GM21423 (cell line): ENCODE data around the gene RASAL2.
"Not testable (repeated sequence)": the region's sequence is repeated elsewhere in the genome, so short reads cannot be mapped to it uniquely, and the experiment has no call there.

Experiments
- ATAC-seq: cut with Tn5 transposase; IDR thresholded peaks from one replicate; pipeline ENCODE4 v1.9.1; 2021; ENCODE audit warnings: mild to moderate bottlenecking, moderate library complexity; ENCODE audit not compliant: unreplicated experiment

The RASAL2 gene

DNA sequence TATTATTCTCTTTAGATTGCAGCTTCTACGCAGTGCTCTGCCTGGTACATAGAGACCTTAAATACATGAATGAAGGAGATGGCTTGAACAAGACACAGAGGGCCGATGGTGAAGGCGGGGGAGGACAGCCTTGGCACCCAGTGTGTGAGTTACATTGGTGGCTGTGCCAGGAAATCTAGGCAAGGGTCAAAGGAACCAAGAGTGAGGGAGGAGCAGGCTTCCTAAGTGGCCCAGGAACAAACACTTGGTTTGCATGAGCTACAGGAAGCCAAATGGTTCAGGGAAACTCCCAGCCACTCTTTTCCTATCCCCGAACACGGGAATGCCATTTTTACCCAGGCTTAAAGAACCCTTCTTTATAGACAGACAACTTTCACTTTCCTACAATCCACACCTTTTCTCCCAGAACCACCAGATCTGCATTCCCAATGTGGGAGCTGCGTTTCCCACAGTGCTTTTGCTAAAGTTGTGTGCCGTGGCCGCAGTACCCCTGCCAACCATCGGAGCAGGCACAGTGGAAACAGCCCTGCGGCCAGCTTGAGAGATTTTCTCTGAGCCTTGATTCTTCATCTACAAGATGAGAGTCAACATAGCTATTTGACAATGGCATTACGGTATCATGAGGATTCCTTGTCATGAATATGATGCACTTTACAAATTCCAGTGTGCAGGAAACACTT is 406.3 kb downstream of the RASAL2 start:
- no peak for ATAC-seq

DNA sequence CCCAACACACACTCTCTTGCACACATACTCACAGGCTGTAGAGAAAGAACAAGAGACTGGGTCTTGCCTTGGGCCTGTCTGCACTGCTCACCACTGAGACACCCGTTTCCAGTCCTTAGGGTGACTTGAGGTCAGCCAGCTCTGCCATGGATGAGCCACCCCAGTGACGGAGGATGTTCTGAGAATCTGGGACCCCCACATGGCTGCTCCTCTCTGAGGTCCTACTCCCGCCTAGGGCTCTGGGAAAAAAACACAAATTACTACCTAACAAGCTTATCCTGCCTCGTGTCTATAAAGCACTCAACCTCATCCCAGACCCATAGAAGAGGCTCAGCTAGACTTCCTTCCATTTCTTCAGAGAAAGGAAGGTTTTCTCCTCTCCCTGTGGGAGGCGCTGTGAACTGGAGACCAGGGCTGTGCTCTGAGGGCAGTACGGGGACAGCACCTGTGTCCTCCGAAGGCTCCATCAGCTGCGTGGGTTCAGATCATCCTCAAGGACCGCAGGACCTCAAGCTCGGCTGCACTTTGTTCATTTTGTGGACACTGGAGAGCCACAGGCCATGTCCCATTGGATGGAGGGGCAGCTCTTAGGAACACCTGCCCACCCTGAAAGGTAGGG is 407.1 kb downstream of the RASAL2 start:
- ATAC-seq = no peak

DNA sequence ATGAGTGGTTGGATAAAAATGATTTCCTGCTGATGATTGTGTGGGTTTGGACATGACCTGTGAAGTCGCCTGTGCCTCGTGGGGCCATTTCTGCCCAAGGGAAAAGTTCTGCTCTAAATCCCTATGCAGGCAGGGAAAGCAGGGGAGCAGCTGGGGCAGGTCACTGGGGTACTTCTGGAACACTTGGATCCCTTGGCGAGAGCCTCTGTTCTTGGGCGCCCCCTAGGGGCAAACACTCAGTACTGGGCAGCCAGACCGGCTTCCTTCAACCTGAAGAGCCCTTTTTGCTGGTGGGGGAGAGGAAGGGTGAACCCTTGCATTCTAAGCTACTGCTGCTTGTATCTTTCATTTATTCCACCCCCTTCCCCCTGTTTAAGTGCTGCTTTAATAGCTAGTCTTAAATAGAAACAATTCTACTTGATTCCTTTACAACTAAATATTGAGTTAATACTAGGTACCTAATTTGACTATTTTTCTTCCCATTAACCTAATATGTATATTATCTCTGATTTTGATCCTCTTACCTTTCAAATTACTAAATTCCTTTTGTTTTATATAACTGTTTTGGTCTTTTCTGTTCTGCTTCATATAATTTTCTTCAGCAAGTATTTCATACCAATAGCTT is 407.9 kb downstream of the RASAL2 start:
- peak; percentile 84 for ATAC-seq

DNA sequence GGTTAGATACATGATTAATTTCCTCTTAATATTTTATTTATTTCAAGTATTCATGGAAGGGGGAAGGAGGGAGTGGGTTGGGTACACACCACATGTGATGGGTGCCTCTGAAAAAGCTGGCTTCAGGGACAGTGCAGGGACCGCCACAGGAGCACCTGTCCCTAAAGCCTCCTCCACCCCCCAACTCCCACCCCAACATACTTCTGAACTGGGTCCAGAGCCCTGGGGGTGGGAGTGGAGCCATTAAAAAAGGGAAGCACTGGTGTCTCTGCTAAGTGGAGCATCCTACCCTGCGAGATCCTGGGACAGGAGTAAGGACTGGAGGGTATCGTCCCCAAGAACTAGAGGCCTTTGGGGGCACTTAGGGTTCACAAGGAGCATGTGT is 408.4 kb downstream of the RASAL2 start:
- no peak for ATAC-seq

DNA sequence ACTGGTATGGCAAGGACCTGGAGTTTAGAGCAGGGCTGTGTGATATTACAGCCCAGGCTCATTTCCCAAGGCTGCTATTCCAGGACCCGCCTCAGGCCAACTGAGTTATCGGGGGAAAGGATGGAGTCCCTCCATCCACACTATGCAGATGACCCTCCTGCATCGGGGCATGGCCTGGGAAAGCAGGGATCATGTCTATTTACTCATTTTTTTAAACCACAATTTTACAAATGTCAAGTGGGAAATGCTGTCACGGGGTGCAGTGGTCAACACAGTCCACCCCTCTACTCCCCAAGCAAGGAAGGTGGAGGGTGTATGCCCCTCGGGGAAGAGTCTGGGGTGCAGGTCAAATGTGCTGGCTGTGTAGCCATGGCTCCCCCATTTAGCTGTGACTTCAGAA is 409.0 kb downstream of the RASAL2 start:
- no peak for ATAC-seq

DNA sequence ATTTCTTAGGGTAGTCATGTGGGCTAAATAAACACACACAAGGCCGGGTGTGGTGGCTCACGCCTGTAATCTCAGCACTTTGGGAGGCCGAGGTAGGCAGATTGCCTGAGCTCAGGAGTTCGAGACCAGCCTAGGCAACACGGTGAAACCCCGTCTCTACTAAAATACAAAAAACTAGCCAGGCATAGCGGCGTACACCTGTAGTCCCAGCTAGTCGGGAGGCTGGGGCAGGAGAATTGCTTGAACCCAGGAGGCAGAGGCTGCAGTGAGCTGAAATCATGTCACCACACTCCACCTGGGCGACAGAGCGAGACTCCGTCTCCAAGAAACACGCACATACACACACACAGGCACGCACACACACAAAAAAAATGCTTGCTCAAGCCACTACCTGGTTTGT is 409.4 kb downstream of the RASAL2 start:
- ATAC-seq = not testable (repeated sequence)

DNA sequence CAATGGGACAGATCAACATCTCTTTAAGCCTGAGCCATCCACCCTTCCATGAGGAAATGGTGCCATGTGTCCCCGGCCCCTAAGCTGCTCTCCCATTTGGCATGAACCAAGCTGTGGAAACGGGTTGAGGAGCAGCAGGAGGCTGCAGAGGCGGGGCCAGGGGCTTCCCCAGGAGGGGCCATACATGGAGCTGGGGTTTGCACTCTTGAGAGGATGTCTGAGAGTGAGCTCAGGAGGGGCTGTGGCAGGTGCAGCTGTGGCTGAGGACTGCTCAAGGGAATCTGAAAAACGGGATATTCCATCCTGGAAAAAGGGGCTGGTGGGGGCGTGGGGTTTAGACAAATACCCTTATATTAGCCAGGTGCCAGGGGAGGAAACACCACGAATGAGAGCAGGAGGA is 409.9 kb downstream of the RASAL2 start:
- ATAC-seq = no peak

DNA sequence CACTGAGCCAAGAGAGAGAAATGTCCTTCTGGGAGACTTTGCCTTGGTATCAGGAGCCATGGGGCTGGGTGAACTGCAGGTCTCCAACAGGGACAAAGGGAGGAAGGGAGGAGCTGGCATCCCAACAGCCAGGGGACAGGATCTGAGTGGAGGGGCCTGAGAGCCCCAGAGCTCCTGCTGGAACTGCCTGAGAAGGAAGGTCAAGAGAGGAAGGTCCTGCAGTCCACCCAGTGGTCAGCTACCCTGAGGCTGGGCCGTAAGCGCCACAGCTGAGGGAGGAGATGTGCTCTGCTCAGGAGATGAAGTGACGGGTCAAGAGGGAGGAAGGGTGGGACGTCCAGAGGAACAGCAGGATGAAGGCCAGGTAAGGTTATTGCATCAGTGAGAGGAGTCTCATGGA is 410.4 kb downstream of the RASAL2 start:
- ATAC-seq = no peak

DNA sequence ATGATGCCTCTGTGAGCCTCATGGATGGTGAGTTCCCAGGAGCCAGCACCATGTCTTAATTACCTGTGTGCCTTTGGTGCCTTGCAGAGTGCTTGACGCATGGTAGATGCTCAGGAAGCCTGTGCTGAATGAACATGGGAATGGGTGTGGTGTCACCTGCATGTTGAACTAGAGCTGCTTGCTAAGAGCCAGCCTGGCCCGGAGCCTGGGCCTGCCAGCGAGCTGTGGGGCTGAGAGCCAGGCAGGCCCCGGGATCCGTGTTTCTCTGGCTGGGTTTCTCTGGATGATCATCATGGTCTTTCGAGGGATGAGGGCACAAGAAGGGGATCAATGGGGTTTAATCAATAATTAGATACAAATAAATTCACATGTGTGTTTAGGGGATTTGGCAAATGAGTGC is 412.3 kb downstream of the RASAL2 start:
- ATAC-seq = no peak

DNA sequence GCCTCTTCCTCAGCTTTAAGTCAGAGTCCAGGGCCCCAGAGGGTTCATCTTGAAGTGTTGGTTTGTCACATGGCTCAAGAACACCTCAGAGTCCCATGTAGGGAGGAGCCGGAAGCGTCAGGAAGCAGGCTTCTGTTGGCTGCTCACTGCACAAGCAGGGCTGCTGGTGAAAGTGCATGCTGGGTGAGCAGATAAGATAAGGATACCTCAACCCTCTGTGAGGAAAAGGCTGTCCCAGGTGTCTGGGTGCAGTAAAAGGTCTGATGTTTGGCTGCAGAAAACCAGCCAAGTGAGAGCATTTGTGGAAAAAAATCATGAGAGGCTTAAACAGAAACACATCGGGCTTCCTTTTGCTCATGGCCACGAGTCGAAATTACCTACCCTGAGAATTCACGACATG is 412.8 kb downstream of the RASAL2 start:
- ATAC-seq = no peak

DNA sequence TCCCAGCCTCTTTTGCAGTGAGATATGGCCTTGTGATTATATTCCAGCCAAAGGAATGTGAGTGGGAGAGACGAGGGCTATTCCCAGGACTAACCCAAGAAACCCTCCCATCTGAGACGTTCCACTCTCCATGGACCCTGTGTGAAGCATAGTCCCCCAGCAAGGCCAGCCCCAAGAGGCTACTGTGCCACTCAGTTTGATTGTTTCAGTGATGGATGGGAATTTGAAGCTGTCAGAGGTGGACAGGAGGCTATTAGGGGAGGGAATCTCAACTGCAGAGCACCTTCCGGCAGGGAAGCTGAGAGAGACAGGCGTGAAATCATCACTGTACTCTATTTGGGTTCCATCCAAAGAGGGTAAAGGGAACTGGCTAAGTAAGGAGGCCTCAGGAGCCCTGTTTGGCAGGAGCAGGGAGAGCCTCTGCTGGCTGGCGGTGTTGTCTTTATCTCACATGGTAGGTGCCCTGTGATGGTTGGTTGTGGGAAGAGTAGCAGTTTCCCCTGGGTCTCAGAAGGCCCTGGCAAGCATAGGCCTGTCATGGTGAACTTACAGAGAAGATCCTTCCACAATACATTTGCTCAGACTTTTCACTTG is 415.6 kb downstream of the RASAL2 start:
- ATAC-seq = no peak

DNA sequence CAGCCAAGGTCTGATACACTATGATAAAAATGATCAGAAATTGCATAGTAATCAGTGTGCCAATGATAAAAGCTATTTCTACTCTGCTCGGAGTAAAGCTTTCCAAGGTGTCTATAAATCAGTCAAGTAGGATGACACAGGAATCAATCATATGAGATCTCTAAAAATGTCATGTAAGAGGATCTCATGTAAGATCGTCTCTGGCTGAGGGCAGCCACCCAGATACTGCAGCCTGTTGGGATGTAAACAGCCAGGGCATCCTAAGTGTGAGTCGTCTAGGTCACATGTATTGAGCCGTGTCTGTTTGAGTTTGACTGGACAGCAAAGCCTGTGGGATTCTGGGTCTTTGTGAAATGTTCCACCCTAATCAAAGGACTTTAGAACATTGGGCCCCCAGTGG is 416.3 kb downstream of the RASAL2 start:
- ATAC-seq = no peak

DNA sequence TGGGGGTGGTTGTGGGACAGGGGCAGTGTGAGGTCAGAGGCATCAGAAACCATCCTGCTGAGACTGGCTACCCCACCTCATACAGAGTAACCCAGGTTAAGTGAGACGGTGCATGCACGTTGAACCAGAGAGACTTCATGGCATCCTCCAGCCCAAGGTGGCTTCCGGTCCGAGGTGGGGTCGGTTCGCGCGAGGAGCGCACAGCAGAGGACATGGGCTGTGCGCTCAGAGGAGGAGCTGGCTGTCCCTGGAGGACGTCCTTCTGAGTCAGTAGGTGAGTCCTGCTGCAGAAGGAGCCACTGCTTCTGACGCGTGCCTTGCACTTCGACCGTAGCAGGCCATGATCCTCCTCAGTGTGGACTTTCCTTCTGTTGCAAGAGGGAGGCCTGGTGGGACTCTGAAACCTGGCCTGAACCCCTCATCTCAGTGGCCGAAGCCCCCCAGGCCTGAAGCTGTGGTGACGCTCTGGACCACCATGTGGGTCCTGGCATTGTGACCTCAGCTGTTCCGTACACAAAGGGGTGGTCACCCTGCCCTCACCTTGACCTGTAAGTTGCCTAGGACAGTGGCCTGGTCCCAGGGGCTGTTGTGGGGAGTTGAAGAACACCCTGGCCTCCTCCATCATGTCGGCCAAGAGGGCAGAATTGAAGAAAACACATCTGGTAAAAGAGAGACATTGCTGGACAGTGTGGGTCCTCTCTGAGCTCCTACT is 418.8 kb downstream of the RASAL2 start, which contains the start of gene TEX35:
Gene TEX35, plus strand, starts transcription at position 544 of the 712 bp plus-strand sequence. Its CDS starts 80 bp downstream, at position 624.
- ATAC-seq = no peak

DNA sequence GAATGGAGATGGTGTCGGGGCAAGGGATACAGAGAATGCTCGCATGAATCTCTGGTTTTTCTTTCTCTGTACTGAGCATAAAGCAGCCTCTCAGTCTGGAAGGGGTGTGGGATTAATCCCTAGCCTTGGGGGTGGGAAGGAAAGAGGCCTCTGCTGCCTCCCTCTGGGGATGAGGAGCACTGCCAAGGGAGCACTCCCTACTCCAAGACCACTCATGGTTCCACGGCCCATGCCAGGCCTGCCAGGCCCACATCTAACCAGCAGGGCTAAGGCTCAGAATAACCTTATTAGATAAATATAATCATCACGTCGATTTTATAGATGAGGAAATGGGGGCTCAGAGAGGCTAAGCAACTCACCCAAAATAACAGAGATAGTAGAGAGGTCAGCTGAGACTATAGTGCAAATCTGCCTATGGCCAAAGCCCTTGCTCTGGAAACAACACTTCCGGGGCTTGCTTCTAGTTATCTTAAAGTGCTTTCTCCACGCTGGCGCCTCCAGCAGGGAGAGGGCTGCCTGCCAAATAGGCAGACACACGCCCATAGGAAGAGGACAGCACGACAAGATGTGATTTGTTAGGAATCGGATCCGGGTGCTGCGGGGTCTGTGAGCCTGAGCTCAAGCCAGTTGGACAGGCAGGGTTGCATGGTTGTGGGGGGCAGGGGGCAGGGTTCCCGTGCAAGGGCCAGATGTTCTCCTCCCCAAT is 419.5 kb downstream of the RASAL2 start:
- no peak for ATAC-seq

DNA sequence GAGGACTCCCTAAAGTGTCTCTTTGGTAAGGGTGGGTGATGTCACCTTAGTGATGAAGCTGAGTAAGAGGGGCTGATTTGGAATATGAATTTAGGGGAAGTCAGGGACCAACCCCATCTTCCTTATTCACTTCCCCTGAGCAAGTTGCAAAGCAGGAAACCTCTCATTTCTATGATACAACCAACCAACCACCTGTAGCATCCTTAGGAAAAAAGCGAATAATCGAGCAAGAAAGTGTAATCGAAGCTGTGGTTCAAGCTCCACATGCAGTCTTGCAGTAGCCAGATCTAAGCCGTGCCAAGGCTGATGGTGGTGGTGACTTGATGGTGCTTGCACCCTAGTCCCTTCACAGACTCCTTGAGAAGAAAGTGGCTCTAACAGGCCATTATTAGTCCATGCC is 422.2 kb downstream of the RASAL2 start:
- no peak for ATAC-seq

DNA sequence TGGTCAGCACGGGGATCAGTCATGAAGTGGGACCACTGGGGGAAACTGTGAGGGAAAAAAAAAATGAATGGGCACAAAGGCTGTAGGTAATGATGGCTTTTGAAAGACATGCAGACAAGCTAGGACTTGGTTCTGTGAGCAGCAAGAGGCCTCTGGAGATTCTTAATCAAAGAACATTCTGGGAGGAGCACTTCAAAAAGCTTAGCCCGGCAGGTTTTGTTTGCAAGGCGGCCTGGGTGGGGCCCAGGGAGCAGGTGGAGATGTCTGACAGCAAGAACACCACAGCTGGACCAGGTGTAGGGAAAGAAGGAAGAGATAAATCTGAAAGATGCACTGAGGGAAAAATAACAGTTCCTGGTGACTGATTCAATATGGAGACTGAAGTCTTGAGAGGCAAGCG is 425.0 kb downstream of the RASAL2 start:
- ATAC-seq = no peak

DNA sequence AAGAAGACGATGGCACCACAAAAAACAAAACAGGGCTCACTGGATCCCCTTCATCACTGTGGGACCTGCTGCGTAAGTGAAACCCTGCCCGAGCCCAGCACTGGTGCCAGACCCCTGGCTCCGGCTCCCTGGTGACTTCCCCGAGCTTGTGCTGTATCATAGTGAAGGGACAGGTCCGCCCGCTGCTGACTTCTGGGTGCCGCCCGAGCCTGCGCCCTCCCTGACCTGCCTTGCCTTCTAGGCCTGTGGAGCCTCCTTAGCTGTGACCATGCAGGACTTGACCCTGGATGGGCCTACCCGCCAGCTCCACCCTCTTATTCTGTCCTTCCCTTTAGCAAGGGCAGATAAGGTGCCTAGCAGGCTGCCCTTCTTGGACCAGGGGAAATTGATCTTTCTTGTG is 426.9 kb downstream of the RASAL2 start:
- no peak for ATAC-seq

DNA sequence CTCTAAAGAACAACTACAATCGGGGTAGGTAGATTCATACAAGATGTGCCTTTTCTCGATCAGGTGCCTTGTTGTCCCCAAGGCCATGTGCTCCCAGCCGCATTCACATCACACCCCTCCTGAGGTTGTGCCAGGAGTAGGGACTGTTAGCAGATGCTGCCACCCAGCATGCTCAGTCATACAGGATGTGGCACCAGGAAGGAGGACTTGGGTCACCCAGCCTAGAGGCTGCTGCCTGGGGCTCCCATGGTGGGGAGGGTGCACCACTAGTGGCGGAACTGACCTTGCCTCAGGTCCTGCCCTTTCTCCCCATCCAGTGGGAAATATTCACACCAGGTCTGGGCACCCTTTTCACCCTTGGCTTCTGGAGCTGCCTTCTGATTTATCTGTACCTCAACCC is 427.3 kb downstream of the RASAL2 start:
- no peak for ATAC-seq

DNA sequence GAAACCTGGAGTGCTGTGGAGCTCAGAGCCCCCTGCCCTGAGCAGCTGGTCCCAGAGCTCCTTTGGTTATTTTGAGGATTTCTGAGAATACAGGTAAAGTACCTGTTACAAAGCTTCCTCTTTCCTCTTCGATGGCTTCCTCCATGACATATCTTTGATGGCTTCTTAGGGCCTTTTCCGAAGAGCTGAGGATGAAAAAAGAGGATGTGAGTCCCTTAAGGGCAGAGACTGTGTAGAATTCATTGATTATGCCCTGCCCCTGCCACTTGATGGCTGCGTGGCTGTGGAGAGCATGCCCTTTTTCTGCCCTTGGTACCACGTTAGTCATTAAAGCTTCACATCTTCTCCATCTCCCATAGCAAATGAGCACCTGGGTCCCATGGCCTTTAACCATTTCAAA is 433.2 kb downstream of the RASAL2 start:
- ATAC-seq = no peak

DNA sequence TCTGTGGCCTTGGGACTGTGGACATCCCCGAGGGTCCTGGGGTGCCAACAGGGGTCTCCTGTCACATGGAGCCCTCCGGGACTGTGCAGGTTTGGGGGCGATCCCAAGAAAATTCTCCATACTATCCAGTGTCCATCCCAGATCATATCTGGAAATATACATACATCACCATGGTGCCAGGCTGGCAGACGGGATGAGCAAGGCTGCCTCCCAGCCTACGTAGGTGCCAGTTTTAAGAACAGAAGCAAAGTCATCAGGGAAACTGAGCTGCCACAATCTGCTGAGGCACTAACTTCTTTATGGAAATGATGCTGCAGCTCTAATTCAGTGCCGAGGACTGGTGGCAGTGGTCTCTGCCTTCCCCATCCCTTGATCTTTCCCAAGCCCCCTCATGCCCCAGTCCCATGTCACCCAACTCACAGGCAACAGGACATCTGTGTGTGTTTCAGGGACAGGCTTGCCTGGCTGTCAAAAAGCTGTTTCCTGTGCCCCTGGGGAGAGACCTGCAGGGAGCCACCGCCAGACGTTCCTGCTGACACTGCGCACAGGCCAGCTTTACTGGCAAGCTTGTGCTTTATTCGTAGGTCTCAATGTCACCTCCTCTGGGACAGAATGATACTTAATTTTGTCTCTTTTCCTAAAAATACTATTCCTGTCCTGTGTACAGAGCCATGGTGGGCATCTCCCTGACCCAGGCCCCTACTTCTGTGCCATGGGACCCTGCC is 434.5 kb downstream of the RASAL2 start:
- no peak for ATAC-seq
